ENCODE measurements around the gene PDGFB.

PDGFB gene

GRCh38 chr22:39276440-39277141 is 31.8 kb upstream of the PDGFB start:
- DNase-seq = no peak

DNA sequence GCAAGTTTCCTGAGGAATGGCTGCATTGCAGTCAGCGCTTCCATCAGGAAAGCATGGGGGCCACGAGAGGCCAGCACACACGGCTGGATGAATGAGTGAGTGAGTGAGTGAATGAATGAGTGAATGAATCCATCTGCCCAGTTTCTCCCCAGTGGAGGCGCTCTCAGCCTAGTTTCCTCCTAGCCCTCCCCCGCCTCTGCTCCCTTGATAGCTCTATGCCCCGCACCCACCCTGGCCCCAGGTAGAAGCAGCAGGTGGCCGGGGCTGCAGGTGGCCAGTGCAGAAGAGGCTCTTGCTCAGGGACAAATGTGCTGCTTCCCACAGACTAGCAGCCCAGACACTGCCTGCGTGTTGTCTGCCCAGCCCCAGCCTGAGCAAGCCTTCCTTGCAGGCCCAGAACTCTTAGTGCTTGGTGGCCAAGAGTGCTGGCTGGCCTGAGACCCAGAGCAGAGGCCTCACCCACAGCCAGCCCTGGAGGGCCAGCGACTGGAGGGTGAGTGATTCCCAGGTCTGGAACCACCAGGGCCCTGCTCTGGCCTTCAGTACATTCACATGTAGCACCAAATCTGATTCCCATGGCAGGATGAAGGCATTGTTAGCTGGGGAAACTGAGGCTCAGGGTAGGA is 31.1 kb upstream of the PDGFB start:
- DNase-seq = no peak

- DNase-seq = no peak
Measured at GRCh38 chr22:39273950-39274887, 29.4 kb upstream of the PDGFB start.

- DNase-seq = no peak
Measured at GRCh38 chr22:39270792-39271191, 26.0 kb upstream of the PDGFB start.

- no peak for DNase-seq
Measured at GRCh38 chr22:39270280-39270679, 25.5 kb upstream of the PDGFB start.

GRCh38 chr22:39269095-39269790 is 24.5 kb upstream of the PDGFB start:
- DNase-seq = no peak

GRCh38 chr22:39268645-39269044 is 23.9 kb upstream of the PDGFB start:
- no peak for DNase-seq

DNA sequence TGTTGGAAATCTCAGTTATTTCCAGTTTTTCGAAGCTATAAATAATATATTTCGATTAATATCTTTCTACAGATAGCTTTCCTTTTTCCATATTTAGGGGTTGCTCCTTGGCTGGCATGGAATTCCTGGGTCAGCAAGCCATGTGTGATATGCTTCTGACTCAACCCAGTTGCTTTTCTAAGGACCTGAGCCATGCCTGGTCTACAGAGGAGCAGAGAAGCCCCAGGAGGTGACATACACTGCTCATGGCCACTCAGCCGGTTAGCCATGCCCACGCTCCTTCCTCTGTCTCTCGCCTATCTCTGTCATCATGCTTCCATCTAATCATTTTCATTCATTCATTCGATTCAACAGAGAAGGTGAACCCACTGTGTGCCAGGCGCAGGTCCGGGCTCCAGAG is 23.2 kb upstream of the PDGFB start:
- DNase-seq = no peak

GRCh38 chr22:39266398-39267030 is 21.7 kb upstream of the PDGFB start:
- no peak for DNase-seq

DNA sequence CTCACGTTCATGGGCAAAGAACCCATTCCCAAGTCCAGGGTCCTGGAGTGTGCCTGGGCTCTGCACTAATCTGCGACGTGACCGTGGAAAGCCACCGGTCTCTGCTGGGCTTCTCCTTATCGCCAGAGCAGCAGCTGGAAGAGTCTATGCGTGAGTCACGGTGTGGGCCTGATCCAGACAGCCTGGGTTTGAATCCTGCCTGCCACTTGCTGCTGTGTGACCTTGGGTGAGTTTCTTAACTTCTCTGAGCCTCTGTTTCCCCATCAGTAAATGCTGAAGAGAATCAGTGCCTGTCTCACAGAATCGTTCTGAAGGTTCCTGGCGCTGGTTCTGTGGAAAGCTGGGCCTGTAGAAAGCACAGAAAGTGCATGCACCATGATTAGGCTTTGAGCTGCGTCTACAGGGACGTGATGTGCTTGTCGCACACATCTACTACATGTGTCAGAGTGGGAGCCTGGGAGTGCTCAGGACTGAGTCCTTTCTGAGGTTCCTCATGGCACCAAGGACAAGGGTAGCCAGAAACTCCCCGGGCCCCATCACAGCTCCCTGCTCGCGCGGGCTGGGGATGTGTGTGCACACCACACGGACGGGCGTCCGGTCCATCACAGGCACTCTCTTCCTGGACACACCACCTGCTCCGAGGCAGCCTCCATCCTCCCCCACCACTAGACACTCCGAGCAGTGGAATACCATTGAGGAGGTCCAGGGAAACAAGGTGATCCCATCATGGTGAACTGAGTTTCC is 20.5 kb upstream of the PDGFB start:
- no peak for DNase-seq

- no peak for DNase-seq
Measured at GRCh38 chr22:39264349-39265038, 19.7 kb upstream of the PDGFB start.

DNA sequence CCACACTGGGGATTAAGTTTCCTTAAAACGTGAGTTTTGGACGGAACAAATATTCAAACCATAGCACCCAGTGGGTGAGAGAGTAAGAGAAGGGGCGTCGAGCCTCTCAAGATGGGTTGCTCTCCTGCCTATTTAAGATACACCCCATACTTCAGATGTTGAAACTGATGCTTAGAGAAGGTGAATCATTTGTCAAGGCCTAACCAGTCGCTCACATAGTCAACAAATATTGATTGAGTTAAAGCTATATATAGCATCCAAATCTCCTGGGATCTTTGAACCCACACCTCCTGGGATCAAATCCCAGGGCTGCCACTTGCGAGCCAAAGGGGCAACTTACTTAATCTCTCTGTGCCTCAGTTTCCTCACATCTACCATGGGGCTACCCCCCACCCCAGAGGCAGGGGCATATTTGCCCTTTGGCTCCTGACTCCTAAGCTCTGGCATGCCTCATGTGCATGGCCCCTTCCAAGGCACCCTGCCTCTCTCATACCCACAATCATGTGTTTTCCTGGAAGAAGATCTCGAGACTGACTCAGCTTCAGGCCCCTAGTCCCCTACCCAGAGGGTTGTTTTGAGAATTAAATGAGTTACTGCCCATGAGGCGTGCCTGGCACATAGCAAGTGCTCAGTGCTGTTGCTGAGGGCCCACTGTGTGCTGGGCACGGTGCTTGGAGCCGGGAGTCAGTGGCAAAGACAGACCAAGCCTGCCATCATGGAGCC is 19.0 kb upstream of the PDGFB start:
- DNase-seq = no peak

GRCh38 chr22:39259666-39260065 is 14.9 kb upstream of the PDGFB start:
- DNase-seq = no peak

- no peak for DNase-seq
Measured at GRCh38 chr22:39257901-39258475, 13.2 kb upstream of the PDGFB start.

DNA sequence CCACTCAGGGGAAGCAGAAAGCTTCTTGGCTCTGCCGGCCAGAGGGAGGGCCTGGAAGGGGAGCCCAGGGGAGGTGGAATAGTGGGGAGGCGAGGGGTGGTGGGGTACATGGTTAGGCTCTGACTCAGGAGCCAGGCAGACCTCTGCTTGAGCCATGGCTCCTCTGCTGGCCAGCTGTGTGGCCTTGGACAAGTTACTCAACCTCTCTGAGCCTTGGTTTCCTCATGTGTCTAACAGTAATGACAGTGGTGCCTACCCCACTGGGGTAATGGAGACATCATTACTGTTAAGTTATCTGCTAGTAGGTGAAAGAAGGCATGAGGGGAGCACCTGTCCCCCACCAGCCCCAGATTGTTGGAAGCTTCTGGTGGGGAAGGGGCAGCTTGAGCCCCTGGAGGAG is 12.2 kb upstream of the PDGFB start:
- DNase-seq = no peak

GRCh38 chr22:39256186-39256552 is 11.4 kb upstream of the PDGFB start:
- DNase-seq = no peak

DNA sequence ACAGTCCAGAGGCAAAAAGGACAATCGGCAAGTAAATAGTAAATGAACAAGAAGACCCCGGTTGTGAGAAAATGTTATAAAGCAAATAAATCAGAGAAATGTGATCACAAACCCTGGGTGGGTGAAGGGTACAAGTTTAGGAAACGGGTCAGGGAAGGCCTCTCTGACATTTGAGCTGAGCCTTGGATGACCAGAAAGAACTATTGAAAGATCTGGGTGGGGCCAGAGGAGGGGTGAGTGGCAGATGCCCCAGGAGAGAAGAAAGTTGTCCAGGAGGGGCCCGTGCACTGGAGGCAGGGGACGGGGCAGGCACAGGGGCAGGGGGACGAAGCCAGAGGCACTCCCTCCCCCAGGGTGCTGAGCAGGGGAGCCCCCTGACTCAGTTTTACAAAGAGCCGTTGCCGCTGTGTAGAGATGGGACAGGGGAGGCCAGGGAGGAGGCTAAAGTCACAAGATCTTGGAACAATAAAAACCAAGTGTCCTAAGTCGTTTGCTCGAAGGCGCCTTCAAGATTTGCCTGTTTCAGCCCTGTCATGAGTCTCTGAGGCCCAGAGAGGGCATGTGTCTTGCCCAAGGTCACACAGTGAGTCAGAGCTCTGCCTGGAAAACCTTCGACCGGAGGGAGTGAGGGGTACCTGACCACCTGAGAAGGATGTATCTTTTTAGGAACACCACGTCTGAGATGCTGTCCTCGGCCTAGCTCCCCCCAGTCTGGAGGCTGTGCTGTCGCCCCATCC is 10.8 kb upstream of the PDGFB start:
- DNase-seq = no peak

DNA sequence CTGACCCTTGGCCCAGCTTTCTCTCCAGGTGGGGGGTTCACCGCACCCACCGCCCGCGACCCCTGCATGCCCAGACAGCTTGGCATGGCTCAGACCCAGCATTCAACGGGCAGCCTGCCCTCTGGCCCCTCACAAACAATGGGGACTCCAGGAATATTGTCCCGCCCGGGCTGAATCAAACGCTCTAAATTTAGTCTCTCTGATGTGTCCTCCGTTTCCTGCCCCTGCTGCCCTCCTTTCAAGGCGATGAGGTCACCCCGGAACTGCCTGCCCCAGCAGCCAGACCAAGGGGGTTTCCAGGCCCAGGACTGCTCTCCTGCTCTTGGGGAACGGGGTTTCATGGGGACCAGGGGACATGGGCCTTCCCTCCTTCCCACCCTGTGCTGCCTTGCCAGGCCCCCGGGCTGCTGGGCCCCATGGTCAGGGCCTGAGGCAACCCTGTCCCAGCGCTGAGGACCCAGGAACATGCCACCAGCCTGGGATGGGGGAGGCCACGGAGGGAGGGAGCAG is 10.1 kb upstream of the PDGFB start:
- no peak for DNase-seq

DNA sequence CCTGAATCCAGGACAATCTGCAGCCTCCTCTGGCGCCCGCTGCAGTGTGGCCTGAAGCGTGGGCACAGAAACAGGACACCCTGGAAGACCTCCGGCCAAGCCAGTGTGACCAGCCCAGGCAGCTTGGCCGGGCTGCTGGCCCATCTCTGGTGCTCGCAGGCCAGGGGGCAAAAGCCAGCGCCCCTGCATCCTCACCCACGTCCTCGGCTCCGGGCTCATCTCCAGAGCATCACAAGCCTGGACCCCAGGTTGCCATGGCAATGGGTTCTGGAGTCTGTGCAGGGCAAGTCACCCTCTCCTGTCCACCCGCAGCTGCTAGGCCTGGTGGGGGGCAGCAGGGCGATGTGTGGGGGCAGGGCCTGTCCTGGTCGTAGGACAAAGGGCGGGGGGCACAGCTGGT is 9.3 kb upstream of the PDGFB start:
- no peak for DNase-seq
